GM18502 (cell line): ENCODE data around the gene APOOL.
"Not testable (repeated sequence)": the region's sequence is repeated elsewhere in the genome, so short reads cannot be mapped to it uniquely, and the experiment has no call there.

ENCODE experiments used
- ATAC-seq: cut with Tn5 transposase; IDR thresholded peaks from one replicate; pipeline ENCODE4 v1.9.1; 2021; ENCODE audit warnings: mild to moderate bottlenecking; ENCODE audit not compliant: unreplicated experiment, poor library complexity

APOOL gene

DNA sequence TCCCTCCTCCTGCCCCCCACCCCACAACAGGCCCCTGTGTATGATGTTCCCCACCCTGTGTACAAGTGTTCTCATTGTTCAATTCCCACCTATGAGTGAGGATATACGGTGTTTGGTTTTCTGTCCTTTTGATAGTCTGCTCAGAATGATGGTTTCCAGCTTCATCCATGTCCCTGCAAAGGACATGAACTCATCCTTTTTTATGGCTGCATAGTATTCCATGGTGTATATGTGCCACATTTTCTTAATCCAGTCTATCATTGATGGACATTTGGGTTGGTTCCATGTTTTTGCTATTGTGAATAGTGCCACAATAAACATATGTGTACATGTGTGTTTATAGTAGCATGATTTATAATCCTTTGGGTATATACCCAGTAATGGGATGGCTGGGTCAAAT, 73.6 kb downstream of the APOOL start:
- not testable (repeated sequence) for ATAC-seq

DNA sequence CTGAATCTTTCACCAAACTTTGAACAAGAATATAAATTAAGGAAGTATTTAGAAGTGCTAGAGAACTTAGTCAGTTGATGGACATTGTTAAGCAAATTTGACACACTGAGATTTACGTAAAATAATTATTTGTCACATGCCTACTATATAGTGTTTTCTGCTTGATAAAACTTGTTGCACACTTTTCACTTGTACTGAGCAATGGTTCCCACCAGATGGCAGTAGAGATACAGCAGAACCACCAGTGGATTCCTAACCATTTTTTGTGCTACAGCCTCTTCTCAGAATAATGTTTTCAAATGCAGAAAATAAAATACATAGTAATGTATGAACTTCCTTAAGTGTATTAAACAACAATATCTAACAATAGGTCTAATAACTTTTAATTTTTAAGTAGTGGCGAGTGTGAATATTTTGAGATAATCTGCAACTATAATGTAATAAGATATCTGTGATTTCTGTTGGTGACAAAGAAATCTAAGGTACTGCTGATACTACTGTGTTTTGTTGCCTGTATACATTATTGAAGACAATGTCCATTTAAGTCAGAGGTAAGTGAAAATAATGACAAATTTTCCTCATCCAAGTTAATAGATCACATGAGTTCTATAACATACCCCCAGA, 81.2 kb downstream of the APOOL start:
- peak; percentile 91 for ATAC-seq

DNA sequence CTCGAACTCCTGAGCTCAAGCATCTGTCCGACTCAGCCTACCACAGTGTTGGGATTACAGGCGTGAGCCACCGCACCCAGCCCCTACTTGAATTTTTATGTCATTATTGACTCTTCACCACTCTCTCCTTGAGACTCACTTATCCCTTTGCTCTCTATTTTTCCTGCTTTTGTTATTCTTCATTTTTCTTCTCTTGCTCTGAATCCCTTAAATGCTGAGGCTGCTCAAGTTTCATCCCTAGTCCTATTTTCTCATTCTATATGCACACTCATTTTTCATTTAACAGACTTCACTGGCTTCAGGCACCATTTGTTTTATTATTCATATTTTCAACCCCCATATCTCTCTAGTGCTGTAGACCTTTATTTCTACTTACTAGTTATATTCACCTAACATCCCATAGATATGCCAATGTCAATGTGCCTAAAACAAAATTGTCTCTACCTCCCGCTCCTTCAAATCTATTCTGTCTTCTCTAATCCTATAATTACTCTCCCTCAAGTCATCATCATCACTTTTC, 85.7 kb downstream of the APOOL start:
- ATAC-seq = no peak

DNA sequence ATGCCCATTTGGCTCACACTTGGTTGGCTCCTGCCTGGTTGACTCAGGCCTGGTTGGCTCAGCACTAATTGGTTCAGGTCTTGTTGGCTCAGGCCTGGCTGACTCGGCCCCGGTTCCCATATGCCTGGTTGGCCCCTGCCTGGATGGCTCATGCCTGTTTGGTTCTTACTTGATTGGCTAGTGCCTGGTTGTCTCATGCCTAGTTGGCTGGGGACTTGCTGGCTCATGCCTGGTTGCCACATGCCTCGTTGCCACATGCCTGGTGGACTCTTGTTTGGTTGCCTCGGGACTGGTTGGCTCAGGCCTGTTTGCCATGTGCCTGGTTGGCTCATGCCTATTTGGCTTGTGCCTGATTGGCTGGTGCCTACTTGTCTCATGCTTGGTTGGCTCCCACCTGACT, 103.7 kb downstream of the APOOL start:
- no peak for ATAC-seq

DNA sequence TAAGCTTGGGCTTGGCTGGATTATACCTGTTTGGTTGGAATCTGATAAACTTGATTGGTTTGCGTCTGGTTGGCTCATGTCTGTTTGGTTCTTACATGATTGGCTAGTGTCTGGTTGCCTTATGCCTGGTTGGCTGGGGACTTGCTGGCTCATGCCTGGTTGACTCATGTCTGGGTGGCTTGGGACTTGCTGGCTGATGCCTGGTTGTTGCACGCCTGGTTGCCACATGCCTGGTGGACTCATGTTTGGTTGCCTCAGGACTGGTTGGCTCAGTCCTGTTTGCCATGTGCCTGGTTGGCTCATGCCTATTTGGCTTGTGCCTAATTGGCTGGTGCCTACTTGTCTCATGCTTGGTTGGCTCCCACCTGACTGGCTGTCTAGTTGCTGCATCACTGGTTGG, 104.5 kb downstream of the APOOL start:
- no peak for ATAC-seq

DNA sequence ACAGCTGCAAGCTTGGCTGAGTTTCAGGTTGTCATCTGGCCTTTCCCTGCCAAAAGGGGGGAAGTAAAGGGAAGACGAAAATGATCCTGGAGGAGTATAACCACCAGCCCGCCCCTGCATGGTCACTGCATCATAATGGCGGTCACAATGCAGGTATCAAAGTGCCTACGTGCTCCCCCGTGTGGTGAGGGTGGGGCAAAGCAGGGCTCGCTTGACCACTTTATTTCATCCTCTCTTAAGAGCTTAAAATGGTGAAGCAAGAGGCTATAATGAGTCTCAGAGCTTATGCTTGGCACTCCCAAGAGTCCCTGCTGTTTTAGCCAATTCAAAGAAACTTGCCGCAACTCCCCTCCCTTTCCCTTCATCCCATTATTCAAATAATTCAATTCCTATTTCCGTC, 105.6 kb downstream of the APOOL start:
- peak; percentile 69 for ATAC-seq

DNA sequence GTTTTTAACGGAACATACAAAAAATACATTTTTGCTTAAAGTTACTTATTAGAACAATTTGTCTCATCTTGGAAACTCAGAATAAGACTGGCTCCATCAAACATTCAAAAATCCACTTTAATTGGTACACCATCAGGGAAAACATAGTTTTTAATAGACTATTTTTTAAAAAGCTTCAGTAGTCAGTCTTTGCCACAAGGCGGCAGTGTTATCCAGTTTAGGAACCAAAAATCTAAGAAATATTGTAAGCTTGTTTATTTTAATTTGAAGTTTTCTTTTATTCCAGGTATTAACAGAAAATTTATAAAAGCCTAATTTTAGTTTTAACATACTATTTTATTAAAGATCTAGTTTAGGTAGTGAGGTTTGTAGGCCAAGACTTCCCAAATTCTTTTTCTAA, 107.7 kb downstream of the APOOL start:
- no peak for ATAC-seq

DNA sequence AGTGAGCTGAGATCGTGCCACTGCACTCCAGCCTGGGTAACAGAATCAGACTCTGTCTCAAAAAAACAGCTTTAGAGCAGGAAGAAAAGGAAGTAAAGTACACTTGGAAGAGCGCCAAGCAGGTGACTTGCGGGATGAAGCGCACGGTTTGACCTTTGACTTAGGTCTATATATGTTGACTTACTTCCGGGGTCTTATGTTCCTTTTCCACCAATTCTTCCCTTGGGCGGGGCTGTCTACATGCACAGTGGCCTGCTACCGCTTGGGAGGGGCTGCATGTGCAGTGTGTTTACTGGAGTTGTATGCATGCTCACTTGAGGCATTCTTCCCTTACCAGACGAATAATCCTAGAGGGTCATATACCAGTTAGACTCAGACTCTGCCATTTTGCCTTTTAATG, 108.6 kb downstream of the APOOL start:
- no peak for ATAC-seq

DNA sequence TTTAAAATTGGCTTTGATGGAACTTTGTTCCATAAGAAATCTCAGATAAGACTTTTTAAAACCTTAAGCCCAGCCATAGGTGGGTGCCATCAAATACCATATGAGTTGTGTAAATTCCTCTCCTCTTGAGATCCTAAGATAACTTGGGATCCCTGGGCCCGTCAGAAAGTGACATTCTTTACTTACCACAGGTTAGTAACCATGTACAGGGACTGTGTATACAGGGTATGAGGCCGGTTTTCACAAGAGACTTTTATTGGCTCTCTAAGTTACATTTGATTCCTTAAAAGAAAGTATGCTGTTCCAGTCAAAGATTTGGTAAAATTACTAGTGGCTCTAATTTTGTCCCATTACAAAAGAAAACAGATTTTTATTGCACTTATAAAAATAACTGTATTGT, 110.1 kb downstream of the APOOL start:
- ATAC-seq = no peak

DNA sequence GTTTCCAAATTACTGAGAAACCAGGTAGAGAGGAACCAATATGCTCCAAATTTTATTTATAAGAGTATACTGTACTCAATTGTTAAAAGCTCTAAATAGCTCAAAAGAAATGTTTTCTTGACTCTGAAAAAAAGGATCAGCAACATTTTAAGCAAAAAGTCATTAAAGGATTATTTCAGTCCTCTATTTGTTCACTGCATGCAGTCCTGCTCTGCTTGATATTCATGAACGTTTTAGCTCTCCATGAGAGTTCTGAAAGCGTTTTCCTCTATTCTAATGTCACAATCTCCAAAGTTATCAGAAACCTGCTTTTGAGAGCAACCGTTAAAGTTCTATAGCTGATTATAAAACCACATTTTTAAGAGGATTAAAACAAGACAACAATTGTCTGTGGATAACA, 110.5 kb downstream of the APOOL start:
- ATAC-seq = no peak

DNA sequence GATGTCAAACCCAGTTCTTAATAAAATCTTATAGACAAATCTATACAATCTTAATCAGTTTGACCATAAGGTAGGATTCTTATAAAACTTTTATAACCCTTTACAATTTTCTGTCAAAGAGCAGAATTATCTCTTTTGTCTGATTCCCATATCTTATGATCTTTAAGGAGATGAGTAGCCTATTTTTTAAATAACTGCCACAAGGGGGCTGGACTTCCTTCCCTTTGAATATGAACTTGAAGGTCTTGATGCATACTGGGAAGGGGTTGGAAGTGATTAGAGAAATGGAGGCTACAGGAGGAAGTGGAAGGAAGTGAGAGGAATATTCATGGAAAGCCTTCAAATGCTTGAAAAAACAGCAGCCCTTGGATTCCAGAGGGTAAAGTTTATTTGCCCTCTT, 111.1 kb downstream of the APOOL start:
- no peak for ATAC-seq

DNA sequence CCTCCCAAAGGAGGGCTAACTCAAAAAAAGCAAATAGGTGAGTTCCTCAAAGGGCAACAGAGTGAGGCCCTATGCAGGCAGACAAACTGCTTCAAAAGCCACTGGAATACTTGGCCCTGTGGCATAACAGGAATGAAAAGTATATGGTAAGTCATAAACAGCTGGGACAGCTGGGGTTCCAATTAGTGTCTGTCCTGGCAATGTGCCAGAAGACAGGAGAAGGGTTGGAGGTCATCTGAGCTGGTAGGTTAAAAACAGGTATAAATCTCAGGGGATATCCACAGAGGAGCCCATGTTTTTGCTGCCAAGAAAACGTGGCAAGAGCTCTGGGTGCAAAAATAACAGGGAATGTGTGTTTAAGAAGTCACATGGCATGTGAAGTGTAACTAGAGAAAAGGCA, 111.6 kb downstream of the APOOL start:
- ATAC-seq = no peak

DNA sequence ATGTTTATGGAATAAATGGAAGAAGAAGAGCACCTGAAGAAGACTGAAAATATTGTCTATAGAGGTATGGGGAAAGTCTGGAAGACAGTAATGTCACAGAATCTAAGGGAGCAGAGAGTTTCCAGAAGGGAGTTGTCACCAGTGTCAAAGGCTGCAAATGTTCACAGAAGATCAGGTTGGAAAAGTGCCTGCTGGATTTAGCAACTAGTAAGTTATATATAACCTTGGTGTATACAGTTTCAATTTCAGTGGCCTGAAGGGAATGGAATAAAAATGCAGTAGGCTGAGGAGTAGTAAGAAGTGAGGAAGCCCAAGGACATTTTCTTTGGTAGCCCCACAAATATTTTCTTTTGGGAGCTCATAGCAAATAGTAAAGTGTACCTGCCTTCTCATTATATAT, 132.7 kb downstream of the APOOL start:
- no peak for ATAC-seq

DNA sequence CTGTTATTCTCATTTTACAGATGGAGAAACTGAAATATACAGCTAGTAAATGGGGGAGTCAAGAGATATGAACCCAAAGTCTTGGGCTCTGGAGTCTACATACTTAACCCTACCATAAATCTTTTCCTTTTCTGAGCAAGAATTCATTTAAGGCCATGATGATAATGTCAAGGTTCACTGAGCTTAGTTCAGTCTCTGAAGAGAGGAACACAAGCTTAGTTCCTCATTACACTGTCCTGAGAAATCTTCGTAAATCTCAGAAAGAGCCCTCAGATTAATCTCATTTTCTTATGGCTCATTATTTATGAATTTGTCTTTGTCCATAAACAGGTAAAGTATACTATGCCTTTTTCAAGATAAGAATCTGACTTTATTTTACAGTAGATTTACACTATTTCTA, 135.7 kb downstream of the APOOL start:
- ATAC-seq = no peak

DNA sequence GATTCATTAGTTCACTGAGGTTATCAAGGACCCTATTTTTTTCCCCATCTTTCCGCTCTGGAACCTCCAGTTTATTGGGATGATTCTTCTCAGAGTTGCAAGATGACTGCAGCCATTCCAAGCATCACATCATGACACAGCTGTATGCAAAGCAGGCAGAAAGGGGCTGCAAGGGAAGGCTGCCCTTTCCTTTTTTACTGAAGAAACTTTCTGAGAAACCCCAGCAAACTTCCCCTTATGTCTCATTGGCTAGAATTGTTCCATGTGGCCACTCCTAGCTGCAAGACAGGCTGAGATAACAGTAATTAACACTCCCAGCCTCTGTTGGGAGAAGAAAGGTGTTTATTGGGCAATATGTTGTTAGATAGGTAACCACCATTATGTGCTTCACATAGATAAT, 137.3 kb downstream of the APOOL start:
- ATAC-seq = no peak
